ENCODE measurements around the gene XRCC3. TPM values are rescaled to one million over a fixed set of nuclear protein-coding genes. Genes with fewer than 3 reads are reported as not detected.

XRCC3 gene
- total and polyA plus RNA-seq, 12 donors: 1.3 to 10.2 (median 5.0) TPM

DNA sequence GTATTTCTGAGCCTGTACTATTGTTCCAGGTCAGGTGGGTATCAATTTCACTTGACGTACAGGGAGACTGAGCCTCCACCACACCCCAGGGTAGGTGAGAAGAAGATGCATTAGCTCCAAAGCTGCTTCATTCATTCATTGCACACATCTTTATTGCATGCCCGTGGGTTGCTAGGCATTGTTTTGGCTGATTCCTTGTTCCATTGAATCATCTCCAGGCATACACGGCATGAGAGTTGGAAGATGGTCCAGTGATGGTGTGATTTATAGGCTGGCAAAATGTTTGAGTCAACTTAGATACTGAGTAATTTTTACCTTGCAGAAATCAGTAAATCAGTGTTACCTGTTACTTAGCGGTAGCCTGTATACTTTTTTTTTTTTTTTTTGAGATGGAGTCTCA, 65.0 kb downstream of the XRCC3 start:
- Histone ChIP-seq H3K27ac (no peak overlapping the region), H3K27me3 (no peaks in the 10 kb centered on the region), H3K4me1 (replicated peaks in 1 of 2) (peaks cover 21 to 51% of the 10 kb centered on the region in 2 donors), H3K9me3 (replicated peaks in 1 of 3) (no peaks in the 10 kb centered on the region), H3K36me3 (replicated peaks in 1 of 2) (peaks cover 0 to 9% of the 10 kb centered on the region in 2 donors), H3K4me3 (no peak overlapping the region)
- TF ChIP-seq, protein P1, sequence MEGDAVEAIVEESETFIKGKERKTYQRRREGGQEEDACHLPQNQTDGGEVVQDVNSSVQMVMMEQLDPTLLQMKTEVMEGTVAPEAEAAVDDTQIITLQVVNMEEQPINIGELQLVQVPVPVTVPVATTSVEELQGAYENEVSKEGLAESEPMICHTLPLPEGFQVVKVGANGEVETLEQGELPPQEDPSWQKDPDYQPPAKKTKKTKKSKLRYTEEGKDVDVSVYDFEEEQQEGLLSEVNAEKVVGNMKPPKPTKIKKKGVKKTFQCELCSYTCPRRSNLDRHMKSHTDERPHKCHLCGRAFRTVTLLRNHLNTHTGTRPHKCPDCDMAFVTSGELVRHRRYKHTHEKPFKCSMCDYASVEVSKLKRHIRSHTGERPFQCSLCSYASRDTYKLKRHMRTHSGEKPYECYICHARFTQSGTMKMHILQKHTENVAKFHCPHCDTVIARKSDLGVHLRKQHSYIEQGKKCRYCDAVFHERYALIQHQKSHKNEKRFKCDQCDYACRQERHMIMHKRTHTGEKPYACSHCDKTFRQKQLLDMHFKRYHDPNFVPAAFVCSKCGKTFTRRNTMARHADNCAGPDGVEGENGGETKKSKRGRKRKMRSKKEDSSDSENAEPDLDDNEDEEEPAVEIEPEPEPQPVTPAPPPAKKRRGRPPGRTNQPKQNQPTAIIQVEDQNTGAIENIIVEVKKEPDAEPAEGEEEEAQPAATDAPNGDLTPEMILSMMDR (IDR thresholded peaks at IDR 0.05): no peak
- TF ChIP-seq POLR2A (IDR thresholded peaks at IDR 0.05): no peak
- DNase-seq: peak in 1 of 7 donors; percentile 20
- 58 to 75% (median 61%) methylated on average over 4 of the region's 4 CpGs for WGBS, 4 donors
- intact Hi-C loops (cut with DNase I): no loop called here

DNA sequence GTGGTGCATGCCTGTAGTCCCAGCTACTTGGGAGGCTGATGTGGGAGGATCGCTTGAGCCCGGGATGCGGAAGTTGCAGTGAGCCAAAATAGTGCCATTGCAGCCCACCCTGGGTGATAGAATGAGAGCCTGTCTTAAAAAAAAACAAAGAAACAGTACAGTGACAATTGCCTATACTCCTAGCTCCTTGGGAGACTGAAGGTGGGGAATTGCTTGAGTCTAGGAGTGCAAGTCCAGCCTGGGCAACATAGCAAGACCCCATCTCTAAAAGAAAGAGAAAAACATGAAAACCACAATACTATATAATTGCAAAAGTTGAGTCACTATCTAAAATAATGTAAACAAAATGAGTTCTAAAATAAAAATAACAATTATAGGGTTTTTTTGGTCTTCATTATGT, 66.2 kb downstream of the XRCC3 start:
- Histone ChIP-seq H3K9me3 (replicated peaks in 1 of 3) (no peaks in the 10 kb centered on the region), H3K4me3 (no peak overlapping the region), H3K4me1 (replicated peaks in 1 of 2) (peaks cover 20 to 40% of the 10 kb centered on the region in 2 donors), H3K36me3 (replicated peaks in 1 of 2) (no peaks in the 10 kb centered on the region), H3K27me3 (no peaks in the 10 kb centered on the region), H3K27ac (no peak overlapping the region)
- WGBS, 4 donors: 95 to 100% (median 98%) methylated on average over 3 of the region's 3 CpGs
- no peak for DNase-seq
- intact Hi-C loops (cut with DNase I): no loop called here
- no peak for TF ChIP-seq POLR2A (IDR thresholded peaks at IDR 0.05)
- TF ChIP-seq, protein P1 (IDR thresholded peaks at IDR 0.05): no peak

Small RNA genes lying within 50 kb of the gene (small RNA-seq; reads per million reads assigned to genes)
- gene RF00019: 0 reads per million in 2 donors

Other genes starting within 250 kb of the XRCC3 start
- 100 to 1,000 TPM in 8 of 9 donors, 10 to 100 TPM in 1; 95.6 to 410 (median 188) TPM for gene CKB, start 192.6 kb downstream of the XRCC3 start, total RNA-seq
- 100 to 1,000 TPM in 2 of 3 donors, 10 to 100 TPM in 1; 11.0 to 383 (median 303) TPM for gene CKB, start 192.6 kb downstream of the XRCC3 start, polyA plus RNA-seq
- 10 to 100 TPM in 7 of 9 donors, 1 to 10 TPM in 2; 7.9 to 18.1 (median 12.7) TPM for gene TRMT61A, start 186.3 kb downstream of the XRCC3 start, total RNA-seq
- gene TRMT61A, start 186.3 kb downstream of the XRCC3 start, polyA plus RNA-seq: 10 to 100 TPM in 2 of 3 donors, 1 to 10 TPM in 1; 2.5 to 26.0 (median 17.1) TPM
- 10 to 100 TPM; 16.7 to 33.5 (median 24.8) TPM for gene BAG5, start 152.8 kb downstream of the XRCC3 start, total RNA-seq
- 10 to 100 TPM in 1 of 3 donors, 1 to 10 TPM in 2; 5.2 to 28.4 (median 5.6) TPM for gene BAG5, start 152.8 kb downstream of the XRCC3 start, polyA plus RNA-seq
- 10 to 100 TPM in 8 of 9 donors, 1 to 10 TPM in 1; 4.9 to 49.2 (median 32.0) TPM for gene COA8, start 152.5 kb downstream of the XRCC3 start, total RNA-seq
- 10 to 100 TPM; 29.7 to 59.6 (median 58.8) TPM for gene COA8, start 152.5 kb downstream of the XRCC3 start, polyA plus RNA-seq
- gene KLC1, start 86.2 kb downstream of the XRCC3 start, total RNA-seq: 100 to 1,000 TPM in 6 of 9 donors, 10 to 100 TPM in 3; 87.4 to 248 (median 131) TPM
- gene KLC1, start 86.2 kb downstream of the XRCC3 start, polyA plus RNA-seq: 100 to 1,000 TPM in 2 of 3 donors, 10 to 100 TPM in 1; 70.7 to 164 (median 120) TPM
- 10 to 100 TPM; 20.9 to 71.4 (median 49.8) TPM for gene ZFYVE21, start 359 bp upstream of the XRCC3 start, total RNA-seq
- gene ZFYVE21, start 359 bp upstream of the XRCC3 start, polyA plus RNA-seq: 10 to 100 TPM; 21.9 to 41.4 (median 39.1) TPM
- 10 to 100 TPM in 8 of 9 donors, 1 to 10 TPM in 1; 9.6 to 42.4 (median 24.6) TPM for gene PPP1R13B, start 132.1 kb upstream of the XRCC3 start, total RNA-seq
- gene PPP1R13B, start 132.1 kb upstream of the XRCC3 start, polyA plus RNA-seq: 10 to 100 TPM; 14.6 to 24.8 (median 17.0) TPM
- 1 to 10 TPM in 8 of 9 donors, under 1 TPM in 1; 0.06 to 7.0 (median 2.6) TPM for gene TDRD9, start 213.0 kb upstream of the XRCC3 start, total RNA-seq
- gene TDRD9, start 213.0 kb upstream of the XRCC3 start, polyA plus RNA-seq: 1 to 10 TPM; 2.2 to 7.8 (median 5.8) TPM
- gene RD3L, start 227.1 kb upstream of the XRCC3 start, total RNA-seq: not detected
- gene RD3L, start 227.1 kb upstream of the XRCC3 start, polyA plus RNA-seq: not detected